HEK293 (cell line): ENCODE data around the gene HUS1B.
A peak's percentile ranks its signal among the peaks of the same experiment; 100 is the strongest.

Experiments used
- KLF17 ChIP-seq: fragments of 450-650 bp; formaldehyde crosslinking; IDR thresholded peaks from 2 replicates; pipeline ENCODE4 v1.5.1; 2016; ENCODE audit warnings: missing biosample characterization, missing genetic modification characterization
- KLF9 ChIP-seq: fragments of 450-650 bp; formaldehyde crosslinking; IDR thresholded peaks from 2 replicates; pipeline ENCODE4 v1.5.1; 2016; ENCODE audit warnings: missing biosample characterization, missing genetic modification characterization, low read depth
- MYNN ChIP-seq: fragments of 450-650 bp; formaldehyde crosslinking; IDR thresholded peaks from 2 replicates; pipeline ENCODE4 v1.5.1; 2016; ENCODE audit warnings: missing biosample characterization, missing genetic modification characterization, borderline replicate concordance
- PATZ1 ChIP-seq: fragments of 450-650 bp; formaldehyde crosslinking; IDR thresholded peaks from 2 replicates; pipeline ENCODE4 v1.5.1; 2016; ENCODE audit warnings: missing biosample characterization, missing genetic modification characterization
- PBX3 ChIP-seq: sonication (generic); formaldehyde crosslinking; IDR thresholded peaks from 2 replicates; pipeline ENCODE4 v1.8.1; 2022; ENCODE audit warnings: mild to moderate bottlenecking, moderate library complexity, missing genetic modification reagents
- SCRT1 ChIP-seq: fragments of 450-650 bp; formaldehyde crosslinking; IDR thresholded peaks from 2 replicates; pipeline ENCODE4 v1.5.1; 2016; ENCODE audit warnings: missing biosample characterization, missing genetic modification characterization, borderline replicate concordance
- SETDB1 ChIP-seq: IDR thresholded peaks from one replicate; pipeline ENCODE4 v1.6.1; 2017; ENCODE audit warnings: mild to moderate bottlenecking, low read length, moderate library complexity, mixed read lengths; ENCODE audit not compliant: insufficient read length
- ZBTB1 ChIP-seq: fragments of 450-650 bp; formaldehyde crosslinking; IDR thresholded peaks from 2 replicates; pipeline ENCODE4 v1.5.1; 2016; ENCODE audit warnings: missing biosample characterization, missing genetic modification characterization
- ZBTB20 ChIP-seq: fragments of 450-650 bp; formaldehyde crosslinking; IDR thresholded peaks from 2 replicates; pipeline ENCODE4 v1.5.1; 2016; ENCODE audit warnings: missing biosample characterization, missing genetic modification characterization
- ZFHX2 ChIP-seq: fragments of 450-650 bp; formaldehyde crosslinking; conservative IDR thresholded peaks from 2 replicates; pipeline ENCODE4 v1.5.1; 2016; ENCODE audit warnings: missing biosample characterization, missing genetic modification characterization
- ZNF121 ChIP-seq: fragments of 450-650 bp; formaldehyde crosslinking; IDR thresholded peaks from 2 replicates; pipeline ENCODE4 v1.5.1; 2016; ENCODE audit warnings: missing biosample characterization, missing genetic modification characterization
- ZNF280D ChIP-seq: fragments of 450-650 bp; formaldehyde crosslinking; IDR thresholded peaks from 2 replicates; pipeline ENCODE4 v1.5.1; 2016; ENCODE audit warnings: missing biosample characterization, missing genetic modification characterization
- ZNF292 ChIP-seq: fragments of 450-650 bp; formaldehyde crosslinking; IDR thresholded peaks from 2 replicates; pipeline ENCODE4 v1.5.1; 2016; ENCODE audit warnings: low read depth, missing biosample characterization, missing genetic modification characterization, borderline replicate concordance
- ZNF335 ChIP-seq: fragments of 450-650 bp; formaldehyde crosslinking; conservative IDR thresholded peaks from 2 replicates; pipeline ENCODE4 v1.5.1; 2016; ENCODE audit warnings: missing biosample characterization, missing genetic modification characterization
- ZNF449 ChIP-seq: fragments of 450-650 bp; formaldehyde crosslinking; IDR thresholded peaks from 2 replicates; pipeline ENCODE4 v1.5.1; 2017; ENCODE audit warnings: missing biosample characterization, mild to moderate bottlenecking, missing genetic modification characterization, moderate library complexity
- ZNF518A ChIP-seq: fragments of 450-650 bp; formaldehyde crosslinking; conservative IDR thresholded peaks from 2 replicates; pipeline ENCODE4 v1.5.1; 2016; ENCODE audit warnings: low read depth, missing biosample characterization, missing genetic modification characterization
- ZNF549 ChIP-seq: fragments of 450-650 bp; IDR thresholded peaks from 2 replicates; pipeline ENCODE4 v1.5.1; 2018; ENCODE audit warnings: missing biosample characterization, missing genetic modification characterization, mild to moderate bottlenecking, inconsistent platforms, moderate library complexity
- ZNF558 ChIP-seq: fragments of 450-650 bp; formaldehyde crosslinking; IDR thresholded peaks from 2 replicates; pipeline ENCODE4 v1.5.1; 2016; ENCODE audit warnings: missing biosample characterization, missing genetic modification characterization
- ZNF658 ChIP-seq: fragments of 450-650 bp; formaldehyde crosslinking; IDR thresholded peaks from 2 replicates; pipeline ENCODE4; 2016; ENCODE audit warnings: missing biosample characterization, missing genetic modification characterization
- ZNF692 ChIP-seq: fragments of 450-650 bp; formaldehyde crosslinking; IDR thresholded peaks from 2 replicates; pipeline ENCODE4 v1.5.1; 2016; ENCODE audit warnings: missing biosample characterization, missing genetic modification characterization
- ZSCAN4 ChIP-seq: fragments of 450-650 bp; formaldehyde crosslinking; IDR thresholded peaks from 2 replicates; pipeline ENCODE4 v1.5.1; 2017; ENCODE audit warnings: missing biosample characterization, missing genetic modification characterization

The HUS1B gene

GRCh38 chr6:683742-684440 lies 27.0 kb upstream of the HUS1B start (continued):
- TF ChIP-seq ZNF518A (tag by site-specific recombination) (no peak), ZNF292 (no peak), SETDB1 (no peak), ZFHX2 (tag by site-specific recombination) (peak; percentile 39; the same call in 1 of the 2 replicates), ZNF335 (peak; percentile 89), ZNF121 (tag by site-specific recombination) (no peak), KLF9 (peak; percentile 29; the same call in 1 of the 2 replicates), KLF17 (peak; percentile 95), ZNF558 (tag by site-specific recombination) (peak; percentile 20; the same call in 1 of the 2 replicates), ZBTB20 (tag by site-specific recombination) (peak; percentile 55; the same call in 1 of the 2 replicates), PATZ1 (peak; percentile 94), SCRT1 (tag by site-specific recombination) (no peak; the same call in 1 of the 2 replicates), MYNN (tag by site-specific recombination) (no peak), ZNF692 (tag by site-specific recombination) (peak; percentile 77), ZNF280D (tag by site-specific recombination) (0 out of 2 replicates have a peak, but pooled peaks have one; percentile 23), ZNF449 (tag by site-specific recombination) (no peak), ZSCAN4 (peak; percentile 61), ZBTB1 (tag by site-specific recombination) (no peak), PBX3 (no peak), ZNF658 (no peak), ZNF549 (tag by site-specific recombination) (no peak)
